T-helper 1 cell (primary cell): ENCODE data around the gene KRT84.

Experiments
- DNase-seq, 5 donors: peaks; one replicate each; pipeline ENCODE4 v3.0.0-alpha.2; 2012 to 2020

Gene KRT84

DNA sequence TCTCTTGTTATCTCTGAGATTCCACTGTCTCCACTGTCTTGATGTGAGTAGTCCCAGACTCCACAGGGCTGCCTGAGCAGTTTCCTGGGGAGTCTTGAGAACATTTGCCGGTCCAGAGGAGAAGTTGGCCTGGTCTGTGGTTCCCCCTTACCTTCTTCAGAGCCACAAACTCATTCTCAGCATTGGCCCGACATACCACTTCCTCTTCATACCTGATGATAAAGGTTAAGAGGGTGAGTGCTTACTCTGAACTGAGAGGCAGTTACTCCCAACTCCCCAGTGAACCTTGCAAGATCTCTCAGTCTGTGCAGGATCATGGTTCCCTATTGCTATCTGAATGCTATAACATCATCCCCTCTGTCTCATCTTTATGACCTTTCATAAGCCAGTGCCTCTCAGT is 2.6 kb downstream of the KRT84 start:
- no peak for DNase-seq

DNA sequence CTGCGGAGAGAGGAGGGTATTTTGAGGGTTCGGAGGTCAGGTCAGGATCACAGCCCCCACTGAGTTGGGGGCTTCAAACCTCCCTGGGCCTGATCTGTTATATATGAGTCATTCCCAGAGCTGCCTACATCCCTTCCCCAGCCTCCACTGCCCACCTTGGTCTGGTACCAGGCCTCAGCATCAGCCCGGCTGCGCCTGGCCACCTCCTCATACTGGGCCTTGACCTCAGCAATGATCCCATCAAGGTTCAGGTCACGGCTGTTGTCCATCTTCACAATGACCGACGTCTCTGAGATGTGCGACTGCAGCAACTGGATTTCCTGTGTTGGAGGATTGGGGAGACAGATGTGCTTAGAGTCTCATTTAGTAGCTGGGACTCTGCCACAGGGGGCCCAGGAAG is 4.2 kb downstream of the KRT84 start:
- DNase-seq, result no peak

DNA sequence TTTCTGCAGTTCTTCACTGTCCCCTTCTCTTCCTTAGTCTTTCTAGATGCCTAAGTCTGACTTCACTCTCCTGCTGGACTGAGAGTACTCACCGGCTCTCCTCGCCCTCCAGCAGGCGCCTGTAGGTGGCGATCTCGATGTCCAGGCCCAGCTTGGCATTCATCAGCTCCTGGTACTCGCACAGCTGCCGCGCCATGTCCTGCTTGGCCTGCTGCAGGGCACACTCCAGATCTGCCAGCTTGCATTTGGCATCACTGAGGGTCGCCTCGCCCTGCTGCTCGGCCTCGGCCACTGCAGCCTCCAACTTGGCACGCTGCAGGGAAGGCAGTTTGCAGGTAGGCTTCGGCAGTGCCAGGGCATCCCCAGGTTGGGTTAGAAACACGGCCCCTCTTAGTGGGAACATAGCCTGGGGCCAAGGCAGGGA is 5.2 kb downstream of the KRT84 start:
- no peak for DNase-seq

GRCh38 chr12:52379536-52379935 is 5.9 kb downstream of the KRT84 start:
- DNase-seq, result no peak

DNA sequence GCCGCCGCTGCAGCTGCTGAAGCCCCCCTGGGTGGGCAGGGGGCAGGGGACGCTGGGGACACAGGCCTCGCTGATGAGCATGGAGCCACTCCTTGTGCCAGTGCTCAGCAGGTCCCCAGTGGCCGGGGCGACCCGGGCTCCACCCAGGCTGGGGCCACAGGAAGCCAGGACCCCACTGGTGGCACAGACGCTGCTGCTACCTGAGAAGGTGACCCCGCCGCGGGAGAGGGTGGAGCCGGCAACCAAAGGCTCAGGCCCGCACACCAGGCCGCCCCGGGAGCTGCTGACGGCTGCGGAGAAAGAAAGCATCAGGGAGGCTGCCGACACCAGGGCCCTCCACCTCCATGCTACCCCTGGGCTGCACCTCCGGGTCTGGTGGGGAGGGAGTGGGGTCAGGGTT is 7.4 kb downstream of the KRT84 start:
- DNase-seq, result no peak

- DNase-seq, result no peak
Measured at GRCh38 chr12:52377266-52377665, 8.2 kb downstream of the KRT84 start.

DNA sequence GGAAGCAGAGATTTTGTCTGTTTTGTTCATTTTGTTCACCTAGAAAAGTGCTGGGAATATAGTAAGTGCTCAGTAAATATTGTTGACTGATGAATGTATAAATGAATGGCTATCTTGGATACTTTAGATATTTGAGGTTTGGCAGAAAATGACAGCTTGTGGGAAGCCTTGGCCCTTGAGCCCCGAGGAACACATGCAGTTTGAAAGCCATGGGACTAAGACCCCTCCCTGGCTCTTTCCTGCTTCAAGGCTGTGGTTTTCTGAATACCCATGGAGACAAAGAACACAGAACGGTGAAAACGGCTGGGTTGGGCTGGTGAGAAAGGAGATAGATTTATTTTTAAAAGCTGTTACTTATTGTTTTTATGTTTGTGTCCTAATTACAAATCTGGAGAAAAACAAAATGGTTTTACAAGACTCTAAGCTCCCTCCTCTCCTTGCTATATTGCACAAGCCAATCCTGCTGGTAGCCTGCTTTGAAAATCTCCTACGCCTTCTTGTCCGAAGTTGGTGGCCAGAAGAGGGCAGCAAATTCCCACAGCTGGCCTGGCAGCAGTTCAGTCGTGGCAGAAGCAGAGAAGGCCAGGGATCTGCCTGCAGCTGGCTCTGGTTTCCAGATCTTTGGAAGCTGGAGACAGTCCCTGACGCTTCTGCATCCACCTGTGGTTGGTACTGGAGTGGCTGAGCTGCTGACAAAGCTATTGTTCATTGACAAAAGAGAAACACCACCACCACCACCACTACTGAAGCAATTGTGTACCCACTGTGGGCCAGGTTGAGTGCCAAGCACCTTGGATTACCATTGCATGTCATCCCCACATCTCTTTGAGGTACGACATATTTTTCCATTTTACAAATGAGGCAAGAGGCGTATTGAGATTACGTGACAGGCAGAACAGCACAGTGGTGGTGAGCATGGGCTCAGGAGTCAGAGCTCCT is 13.0 kb downstream of the KRT84 start:
- DNase-seq, result peak in 2 of 5 donors; percentile 26 to 36

GRCh38 chr12:52371716-52372115 is 13.7 kb downstream of the KRT84 start:
- no peak for DNase-seq

DNA sequence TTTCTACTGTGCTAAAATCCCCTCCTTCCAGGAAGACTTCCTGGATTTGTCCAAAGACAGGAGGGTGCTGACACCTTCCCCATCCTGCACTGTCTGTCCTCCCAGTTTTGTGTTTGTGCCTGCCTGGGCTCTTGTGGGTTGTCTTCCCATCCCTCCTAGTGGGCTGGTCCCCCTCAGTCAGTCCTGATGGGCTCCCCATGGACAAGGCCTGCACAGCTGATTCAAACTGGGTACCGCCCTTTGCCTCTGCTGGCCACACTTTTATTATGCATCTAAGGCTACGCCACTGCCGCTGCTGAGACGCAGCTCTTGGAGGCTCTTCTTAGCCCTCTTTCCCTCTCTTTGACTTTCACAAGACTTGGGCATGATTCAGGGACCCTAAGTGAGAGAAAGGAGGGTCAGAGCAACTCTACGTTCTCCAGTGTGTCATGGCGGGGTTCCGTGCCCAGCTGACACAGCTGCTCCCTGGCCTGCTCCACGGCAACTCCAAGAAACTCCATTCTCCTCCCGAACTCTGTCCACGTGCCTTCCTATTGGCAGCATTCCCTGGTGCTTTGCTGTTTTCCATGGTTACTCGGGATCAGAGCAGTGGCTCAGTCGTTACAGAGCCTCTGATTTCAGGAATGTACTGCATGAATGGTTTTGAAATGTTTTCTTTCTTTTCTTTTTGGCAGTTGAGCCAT is 14.4 kb downstream of the KRT84 start:
- DNase-seq, result no peak

GRCh38 chr12:52369809-52370208 is 15.6 kb downstream of the KRT84 start:
- no peak for DNase-seq

- DNase-seq, result no peak
Measured at GRCh38 chr12:52369211-52369610, 16.2 kb downstream of the KRT84 start.

DNA sequence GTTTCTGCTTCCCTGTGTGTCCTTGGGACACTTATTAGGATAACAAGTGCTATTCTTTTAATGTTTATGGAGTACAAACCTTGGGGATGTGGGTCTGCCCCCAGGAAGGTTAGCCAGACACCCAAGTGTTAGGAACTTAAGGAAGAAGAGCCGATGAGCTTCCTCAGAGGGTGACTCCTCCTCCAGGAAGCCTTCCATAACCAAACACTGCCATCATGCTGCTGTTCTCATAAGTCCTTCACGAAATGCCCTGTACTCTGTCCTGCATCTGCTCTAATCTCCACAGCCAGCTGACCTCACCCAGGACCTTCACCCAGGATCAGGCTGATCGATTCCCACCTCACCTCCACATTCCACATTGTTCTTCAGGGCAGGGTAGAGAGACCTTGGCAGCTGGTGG is 16.9 kb downstream of the KRT84 start:
- DNase-seq, result no peak

DNA sequence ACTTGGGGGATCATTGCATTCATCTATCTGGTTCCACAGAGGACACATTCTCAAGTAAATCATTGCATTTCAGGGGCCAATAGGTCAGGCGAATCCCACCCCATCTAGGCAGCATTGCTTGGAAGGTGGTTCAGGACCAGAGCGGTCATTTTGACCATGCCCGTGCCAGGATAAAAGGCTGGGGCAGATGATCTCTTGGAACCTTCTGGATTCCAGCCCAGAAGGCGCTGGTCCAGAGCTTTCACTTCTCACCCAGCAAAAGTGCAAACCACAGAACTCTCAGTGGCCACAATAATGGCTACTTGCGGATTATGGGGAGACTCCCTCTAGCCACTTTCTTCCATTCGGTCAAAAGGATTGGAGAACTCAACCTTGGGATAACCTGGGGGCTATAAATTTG is 17.6 kb downstream of the KRT84 start:
- DNase-seq, result no peak

DNA sequence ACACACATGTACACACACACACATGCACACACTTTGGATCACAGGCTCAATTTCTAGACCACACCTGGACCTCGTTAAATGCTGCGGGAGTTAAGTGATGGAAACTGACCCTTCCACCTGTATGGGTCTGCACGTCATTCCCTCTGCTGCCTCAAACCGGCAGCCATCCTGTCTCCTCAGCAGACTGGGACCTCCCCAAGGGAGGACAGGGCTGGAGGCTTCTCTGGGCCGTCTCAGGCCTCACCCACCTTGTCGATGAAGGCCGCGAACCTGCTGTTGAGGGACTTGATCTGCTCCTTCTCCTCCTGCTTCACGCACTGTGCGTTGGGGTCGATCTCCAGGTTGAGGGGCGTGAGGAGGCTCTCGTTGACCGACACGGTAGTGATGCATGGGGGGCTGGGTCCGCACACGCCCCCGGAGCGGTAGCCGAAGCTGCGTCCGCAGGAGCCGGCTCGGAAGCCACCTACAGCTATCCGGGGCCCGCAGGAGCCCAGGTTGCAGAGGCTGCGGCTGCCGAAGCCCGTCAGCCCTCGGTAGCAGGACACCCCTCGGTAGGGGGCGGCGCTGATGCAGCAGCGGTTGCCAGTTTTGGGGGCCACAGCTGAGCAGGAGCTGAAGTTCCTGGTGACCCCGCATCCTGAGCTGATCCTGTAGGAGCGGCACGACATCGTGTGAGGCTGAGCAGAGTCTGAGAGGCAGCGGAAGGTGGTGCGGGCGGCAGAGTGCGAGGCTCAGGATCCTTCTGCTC is 18.5 kb downstream of the KRT84 start, which contains the start of gene KRT85:
Gene KRT85 (minus strand): TSS at position 744 of the 748 bp plus-strand sequence. CDS start 76 bp downstream, at position 668.
- DNase-seq, result no peak

- DNase-seq, result no peak
Measured at GRCh38 chr12:52364901-52365489, 20.5 kb downstream of the KRT84 start.

GRCh38 chr12:52364061-52364460 is 21.4 kb downstream of the KRT84 start:
- no peak for DNase-seq

DNA sequence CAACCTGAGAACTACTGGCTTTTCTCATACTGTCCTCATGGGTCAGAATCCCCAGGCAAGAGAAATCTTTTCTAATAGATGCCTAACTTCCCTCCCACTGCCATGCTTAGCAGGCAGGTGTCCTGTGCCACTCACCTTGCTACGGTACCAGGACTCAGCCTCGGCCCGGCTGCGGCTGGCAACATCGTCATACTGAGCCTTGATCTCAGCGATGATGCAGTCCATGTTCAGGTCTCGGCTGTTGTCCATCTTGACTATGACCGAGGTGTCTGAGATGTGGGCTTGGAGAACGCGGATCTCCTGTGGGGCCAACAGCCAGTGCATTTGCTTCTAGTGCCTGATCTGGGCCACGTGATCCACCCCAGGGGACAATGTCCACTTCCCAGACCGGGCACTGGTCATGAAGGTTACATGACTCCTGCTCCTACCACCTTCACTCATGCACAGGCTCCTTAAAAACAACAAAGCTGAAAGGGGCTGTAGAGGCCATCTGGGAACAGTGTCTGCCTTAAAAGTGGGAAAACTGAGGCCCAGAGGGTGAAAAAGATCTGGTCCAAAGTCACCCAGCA is 22.3 kb downstream of the KRT84 start:
- no peak for DNase-seq

- no peak for DNase-seq
Measured at GRCh38 chr12:52362118-52362726, 23.2 kb downstream of the KRT84 start.

DNA sequence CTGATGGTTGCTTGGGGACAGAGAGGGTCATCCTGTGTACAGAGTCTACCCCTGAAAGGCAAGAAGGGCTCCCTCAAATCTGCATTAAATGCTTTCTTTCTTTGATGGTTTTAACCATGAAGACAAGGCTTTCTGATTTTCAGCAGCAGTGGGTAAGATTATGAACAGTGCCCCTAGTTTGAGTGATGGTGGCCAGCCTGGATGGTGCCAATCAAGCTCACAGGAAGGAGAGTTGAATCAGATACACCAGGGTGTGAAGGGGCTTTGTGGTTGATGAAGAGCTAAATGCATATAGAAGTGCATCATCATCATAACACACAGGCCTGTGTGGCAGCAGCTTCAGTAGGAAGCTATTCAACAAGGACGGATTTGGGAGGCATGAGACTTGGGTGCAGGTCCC is 23.9 kb downstream of the KRT84 start:
- no peak for DNase-seq

DNA sequence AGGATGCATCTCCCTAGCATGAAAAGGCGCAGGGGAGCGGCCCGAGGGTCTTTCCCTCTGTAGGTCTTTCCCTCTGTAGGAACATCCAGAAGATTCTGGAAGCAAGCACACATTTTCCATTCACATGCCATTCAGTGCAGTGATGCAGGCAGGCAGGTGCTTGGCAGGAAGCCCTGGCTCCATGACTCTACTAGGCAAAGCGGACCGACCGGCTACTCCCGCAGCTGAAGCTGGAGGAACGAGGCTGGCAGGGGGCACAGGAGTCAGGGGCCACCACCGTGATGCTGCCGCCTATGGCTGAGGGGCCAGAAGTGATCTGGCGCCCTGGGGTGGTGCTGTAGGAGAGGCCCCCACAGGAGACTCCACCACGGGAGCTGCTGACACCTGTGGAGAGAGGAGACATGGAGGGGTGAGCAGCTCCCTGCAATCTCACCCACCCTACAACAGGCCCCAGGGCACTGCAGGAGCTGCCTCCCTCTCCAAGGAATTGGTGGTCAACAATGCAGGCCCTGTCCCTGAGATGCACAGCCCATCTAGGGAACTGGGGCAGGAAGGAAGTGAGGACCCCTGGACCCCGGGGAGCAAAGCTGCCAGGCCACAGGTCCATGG is 24.7 kb downstream of the KRT84 start:
- no peak for DNase-seq

DNA sequence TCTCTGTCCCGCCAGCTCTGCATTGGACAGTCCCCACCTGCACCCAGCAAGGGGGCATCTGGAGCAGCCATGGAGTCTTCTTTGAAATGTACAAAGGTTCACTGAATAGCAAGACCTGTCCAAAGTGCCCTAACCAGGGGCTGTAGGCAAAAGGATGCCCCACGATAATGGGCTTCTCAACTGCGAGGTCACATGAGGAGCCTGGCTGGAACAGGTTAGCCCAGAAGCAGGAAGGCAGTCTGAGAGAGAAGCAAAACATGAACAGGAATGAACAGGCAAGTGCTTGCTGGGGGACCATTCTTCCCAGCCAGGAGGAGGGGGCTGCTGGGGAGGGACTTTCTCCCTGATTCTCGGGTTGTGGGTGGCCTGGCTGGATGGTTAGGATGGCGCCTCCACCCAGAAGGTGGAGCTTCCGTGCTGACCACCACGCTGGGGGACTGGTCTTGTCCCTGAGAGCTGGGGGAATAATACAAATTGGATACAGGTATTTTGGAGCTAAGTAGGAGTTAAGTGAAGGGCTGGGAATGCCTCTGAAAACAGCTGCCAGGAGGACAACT is 25.3 kb downstream of the KRT84 start:
- DNase-seq, result no peak
